NCI-H82 (cell line): Measurements from ENCODE around the gene SOWAHA.
"Not testable (repeated sequence)": the region's sequence is repeated elsewhere in the genome, so short reads cannot be mapped to it uniquely, and the experiment has no call there.

Experiments
- DNase-seq: peaks from one replicate; lab custom pipeline; 2025; lab: John Stamatoyannopoulos, UW

Gene SOWAHA

GRCh38 chr5:132777209-132778069 is 35.7 kb upstream of the SOWAHA start, which contains the start of gene SEPTIN8:
Gene SEPTIN8 (minus strand): TSS chr5:132777239. CDS start chr5:132777137, 102 bp downstream.
- peak; percentile 48 for DNase-seq

- no peak for DNase-seq
Observed at GRCh38 chr5:132778129-132778528, 35.0 kb upstream of the SOWAHA start.

GRCh38 chr5:132778856-132779255 is 34.2 kb upstream of the SOWAHA start:
- DNase-seq: no peak

DNA sequence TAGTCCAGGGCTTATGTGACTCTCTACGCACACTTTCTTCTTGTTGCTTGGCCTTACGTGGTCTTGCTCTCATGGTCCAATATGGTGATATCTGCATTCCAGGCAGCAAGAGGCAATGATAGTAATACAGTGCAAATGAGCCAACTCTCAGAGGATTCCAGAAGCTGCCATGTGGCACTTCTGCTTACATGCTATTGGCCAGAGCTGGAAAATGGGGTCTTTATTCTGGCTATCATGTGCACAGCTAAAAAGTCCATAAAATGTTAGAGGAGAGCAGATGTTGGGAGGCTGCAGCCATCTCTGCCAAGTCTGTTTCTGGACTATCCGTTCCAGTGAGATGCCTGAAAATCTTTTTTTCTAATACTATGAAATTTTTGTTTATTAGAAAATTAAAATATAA is 33.1 kb upstream of the SOWAHA start:
- peak; percentile 3 for DNase-seq

DNA sequence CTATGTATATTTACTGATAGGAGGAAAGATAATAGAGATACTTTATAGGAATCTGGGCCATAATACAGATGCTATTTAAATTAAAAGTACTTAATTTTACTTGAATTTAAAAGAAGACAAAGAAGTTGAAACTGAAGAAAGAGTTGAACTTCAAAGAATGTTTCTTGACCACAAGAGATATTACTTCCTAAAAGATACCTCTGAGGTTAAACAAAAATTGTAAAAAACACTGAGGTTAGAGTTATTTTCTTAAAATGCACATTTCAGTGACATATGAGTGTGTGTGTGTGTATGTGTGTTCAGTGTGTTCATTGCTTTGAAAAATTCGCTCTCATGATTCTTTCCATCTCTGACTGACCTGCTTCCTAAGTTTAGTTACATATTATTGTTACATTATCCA is 32.5 kb upstream of the SOWAHA start:
- DNase-seq: no peak

GRCh38 chr5:132781029-132781428 is 32.1 kb upstream of the SOWAHA start:
- no peak for DNase-seq

- no peak for DNase-seq
Observed at GRCh38 chr5:132782101-132782500, 31.0 kb upstream of the SOWAHA start.

DNA sequence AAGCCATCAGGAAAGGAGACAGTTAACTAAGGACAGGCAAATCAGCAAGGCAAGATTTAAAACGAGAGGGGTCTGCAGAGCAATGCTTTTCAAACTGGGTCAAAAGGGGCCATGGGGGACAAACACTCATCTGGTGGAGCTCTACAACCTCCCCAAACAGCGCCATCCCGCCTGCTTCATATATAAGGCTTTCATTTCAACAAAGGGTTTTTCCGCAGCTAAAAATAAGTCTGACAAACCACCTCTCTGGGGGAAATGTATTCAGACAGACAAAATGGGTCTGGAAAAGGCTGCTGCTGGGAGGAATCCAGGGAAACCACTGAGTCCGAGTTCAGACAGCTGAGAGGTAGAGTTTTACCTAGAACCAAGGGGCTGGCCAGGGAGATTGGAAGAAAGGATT is 27.7 kb upstream of the SOWAHA start:
- no peak for DNase-seq

DNA sequence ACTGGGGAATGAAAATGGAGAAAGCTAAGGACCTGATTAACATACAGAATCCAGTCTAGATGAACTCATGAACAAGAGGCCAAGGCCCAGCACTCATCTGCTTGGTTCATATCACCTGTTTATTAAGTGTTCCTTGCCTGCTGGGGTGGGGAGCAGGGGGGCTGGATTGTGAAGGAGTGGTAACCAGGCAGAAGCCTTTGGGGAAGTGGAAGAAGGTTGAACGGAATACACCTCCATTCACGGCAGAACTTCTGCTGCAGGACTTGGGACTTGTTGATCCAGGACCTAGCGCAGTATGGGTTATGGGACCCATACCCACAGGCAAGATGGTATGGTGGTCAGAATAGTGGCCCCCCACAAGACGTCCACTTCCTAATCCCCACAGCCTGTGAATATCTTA is 27.2 kb upstream of the SOWAHA start:
- no peak for DNase-seq

DNA sequence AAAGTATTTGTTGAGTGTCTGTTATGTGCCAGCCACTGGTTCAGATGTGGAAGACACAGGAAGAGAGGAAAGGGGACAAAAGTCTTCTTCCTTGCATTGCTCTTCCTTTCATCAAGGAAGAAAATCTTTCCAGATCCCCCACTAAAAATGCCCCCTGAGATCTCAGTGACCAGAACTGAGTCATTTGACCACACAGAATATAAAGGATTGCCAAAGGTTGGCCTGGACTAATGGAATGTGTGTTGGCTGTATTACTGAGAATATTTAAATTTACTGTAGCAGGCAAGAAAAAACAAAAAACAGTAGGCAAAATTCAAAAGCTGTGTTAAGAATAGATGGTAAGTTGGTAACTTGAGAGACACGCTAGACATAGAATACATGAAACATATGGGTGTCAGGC is 26.0 kb upstream of the SOWAHA start:
- DNase-seq: no peak

DNA sequence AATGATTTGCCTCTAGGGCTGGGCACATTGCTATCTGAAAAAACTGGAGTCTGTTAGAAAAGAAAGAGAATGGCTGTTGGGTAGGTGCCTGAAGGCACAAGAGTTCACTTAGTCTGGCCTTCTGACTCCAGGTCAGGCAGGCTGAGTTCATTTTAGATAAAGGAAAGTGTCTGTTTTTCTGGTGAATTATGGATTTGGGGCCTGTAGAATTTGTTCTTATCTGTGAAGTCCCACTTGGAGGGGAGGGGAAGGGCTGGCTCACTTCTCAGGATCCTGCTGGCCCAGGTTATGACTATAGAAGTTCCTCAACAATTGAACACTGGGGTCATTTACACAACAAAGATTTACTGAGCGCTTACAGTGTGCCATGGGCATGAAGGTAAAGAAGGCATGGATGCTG is 24.6 kb upstream of the SOWAHA start:
- DNase-seq: no peak

GRCh38 chr5:132788990-132789886 is 23.9 kb upstream of the SOWAHA start:
- peak; percentile 5 for DNase-seq

- DNase-seq: no peak
Observed at GRCh38 chr5:132790201-132790865, 22.8 kb upstream of the SOWAHA start.

DNA sequence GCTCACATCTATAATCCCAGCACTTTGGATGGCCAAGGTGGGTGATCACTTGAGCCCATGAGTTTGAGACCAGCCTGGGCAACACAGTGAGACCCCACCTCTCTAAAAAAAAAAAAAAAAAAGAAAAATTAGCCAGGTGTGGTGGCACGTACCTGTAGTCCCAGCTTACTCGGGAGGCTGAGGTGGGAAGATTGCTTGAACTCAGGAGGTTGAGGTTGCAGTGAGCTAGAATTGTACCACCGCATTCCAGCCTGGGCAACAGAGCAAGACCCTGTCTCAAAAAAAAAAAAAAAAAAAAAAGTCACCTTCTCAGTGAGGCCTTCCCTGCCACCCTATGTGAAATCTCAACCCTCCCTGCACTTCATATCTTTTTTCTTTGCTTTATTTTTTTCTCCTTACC is 22.1 kb upstream of the SOWAHA start:
- no peak for DNase-seq

GRCh38 chr5:132797651-132798050 is 15.5 kb upstream of the SOWAHA start:
- no peak for DNase-seq

GRCh38 chr5:132799392-132799791 is 13.7 kb upstream of the SOWAHA start:
- DNase-seq: no peak

GRCh38 chr5:132800545-132800944 is 12.6 kb upstream of the SOWAHA start:
- DNase-seq: peak; percentile 11

- peak; percentile 12 for DNase-seq
Observed at GRCh38 chr5:132802044-132802684, 10.9 kb upstream of the SOWAHA start.

- DNase-seq: not testable (repeated sequence)
Observed at GRCh38 chr5:132802685-132803066, 10.4 kb upstream of the SOWAHA start.

GRCh38 chr5:132804219-132804618 is 8.9 kb upstream of the SOWAHA start:
- DNase-seq: not testable (repeated sequence)

DNA sequence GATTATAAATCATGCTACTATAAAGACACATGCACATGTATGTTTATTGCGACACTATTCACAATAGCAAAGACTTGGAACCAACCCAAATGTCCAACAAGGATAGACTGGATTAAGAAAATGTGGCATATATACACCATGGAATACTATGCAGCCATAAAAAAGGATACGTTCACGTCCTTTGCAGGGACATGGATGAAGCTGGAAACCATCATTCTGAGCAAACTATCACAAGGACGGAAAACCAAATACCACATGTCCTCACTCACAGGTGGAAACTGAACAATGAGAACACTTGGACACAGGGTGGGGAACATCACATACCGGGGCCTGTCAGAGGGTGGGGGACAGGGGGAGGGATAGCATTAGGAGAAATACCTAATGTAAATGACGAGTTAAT is 7.2 kb upstream of the SOWAHA start:
- DNase-seq: not testable (repeated sequence)

DNA sequence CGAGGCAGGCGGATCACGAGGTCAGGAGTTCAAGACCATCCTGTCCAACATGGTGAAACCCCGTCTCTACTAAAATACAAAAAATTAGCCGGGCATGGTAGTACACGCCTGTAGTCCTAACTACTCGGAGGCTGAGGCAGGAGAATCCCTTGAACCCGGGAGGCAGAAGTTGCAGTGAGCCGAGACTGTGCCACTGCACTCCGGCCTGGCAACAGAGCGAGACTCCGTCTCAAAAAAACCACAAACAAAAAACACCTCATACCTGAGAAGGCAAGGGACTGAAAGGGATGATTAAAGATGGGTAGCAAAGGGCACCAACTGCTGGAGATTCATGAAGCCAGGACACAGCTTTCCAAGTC is 6.3 kb upstream of the SOWAHA start:
- DNase-seq: not testable (repeated sequence)
